Measurements from ENCODE around the gene PHC2.

DNA sequence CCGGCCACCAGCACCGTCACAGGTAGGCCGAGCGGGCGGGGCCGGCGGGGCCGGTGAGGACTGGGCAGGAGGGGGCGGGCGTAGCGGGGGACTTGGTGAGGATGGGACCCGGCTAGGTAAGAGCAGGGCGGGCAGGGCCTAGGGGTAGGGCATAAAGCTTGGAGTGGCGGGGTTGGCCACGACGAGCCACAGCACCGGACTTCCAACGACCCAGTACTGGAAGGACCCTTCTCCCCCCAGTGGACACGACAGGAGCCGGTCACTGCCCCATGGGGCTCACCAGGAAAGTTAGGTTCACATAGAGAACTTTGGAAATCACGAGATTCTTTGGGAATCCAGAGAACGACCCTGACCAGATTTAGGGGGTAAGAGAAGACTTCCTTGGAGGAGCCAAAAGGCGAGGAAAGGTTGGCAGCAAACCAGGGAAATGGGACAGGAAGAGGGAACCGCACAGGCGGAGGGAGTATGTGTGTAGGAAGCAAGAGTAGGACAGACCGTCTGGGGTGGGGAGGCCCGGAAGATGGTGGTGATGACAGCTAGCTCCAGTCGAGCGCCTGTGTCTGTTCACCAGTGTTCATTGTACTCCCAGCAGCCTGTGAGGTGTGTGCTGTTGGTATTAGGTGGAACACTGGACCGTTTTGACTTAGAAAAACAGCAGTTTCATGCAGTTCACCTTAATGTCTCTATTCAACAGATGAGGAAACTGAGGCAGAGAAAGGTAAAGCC is 154.2 kb downstream of the PHC2 start:
- TF ChIP-seq, protein P1, sequence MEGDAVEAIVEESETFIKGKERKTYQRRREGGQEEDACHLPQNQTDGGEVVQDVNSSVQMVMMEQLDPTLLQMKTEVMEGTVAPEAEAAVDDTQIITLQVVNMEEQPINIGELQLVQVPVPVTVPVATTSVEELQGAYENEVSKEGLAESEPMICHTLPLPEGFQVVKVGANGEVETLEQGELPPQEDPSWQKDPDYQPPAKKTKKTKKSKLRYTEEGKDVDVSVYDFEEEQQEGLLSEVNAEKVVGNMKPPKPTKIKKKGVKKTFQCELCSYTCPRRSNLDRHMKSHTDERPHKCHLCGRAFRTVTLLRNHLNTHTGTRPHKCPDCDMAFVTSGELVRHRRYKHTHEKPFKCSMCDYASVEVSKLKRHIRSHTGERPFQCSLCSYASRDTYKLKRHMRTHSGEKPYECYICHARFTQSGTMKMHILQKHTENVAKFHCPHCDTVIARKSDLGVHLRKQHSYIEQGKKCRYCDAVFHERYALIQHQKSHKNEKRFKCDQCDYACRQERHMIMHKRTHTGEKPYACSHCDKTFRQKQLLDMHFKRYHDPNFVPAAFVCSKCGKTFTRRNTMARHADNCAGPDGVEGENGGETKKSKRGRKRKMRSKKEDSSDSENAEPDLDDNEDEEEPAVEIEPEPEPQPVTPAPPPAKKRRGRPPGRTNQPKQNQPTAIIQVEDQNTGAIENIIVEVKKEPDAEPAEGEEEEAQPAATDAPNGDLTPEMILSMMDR (IDR thresholded peaks at IDR 0.05): no peak
- TF ChIP-seq POLR2AphosphoS5 (IDR thresholded peaks at IDR 0.05): no peak
